ENCODE measurements around the gene TUT4.
A peak's percentile ranks its signal among the peaks of the same experiment; 100 is the strongest.

TUT4 gene

DNA sequence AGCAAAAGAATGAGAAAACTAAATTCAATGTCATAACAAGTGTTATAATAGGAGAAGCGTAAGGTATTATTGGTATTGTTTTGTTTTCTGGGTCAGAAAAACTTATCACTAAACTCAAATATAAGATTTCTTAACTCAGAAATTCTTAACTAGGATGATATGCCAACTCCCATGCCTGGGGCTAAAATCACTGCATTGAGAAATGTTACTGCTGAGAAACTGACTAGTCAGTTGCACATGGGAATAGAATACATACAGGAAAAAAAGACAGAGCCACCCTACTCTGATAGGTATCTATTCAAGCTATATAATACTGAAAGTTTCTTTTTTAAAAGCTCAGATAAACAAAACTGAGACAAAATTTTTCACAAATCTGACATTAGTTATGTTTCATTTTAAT is 92.2 kb downstream of the TUT4 start:
- no peak for DNase-seq (ENCODE audit: low spot score)

DNA sequence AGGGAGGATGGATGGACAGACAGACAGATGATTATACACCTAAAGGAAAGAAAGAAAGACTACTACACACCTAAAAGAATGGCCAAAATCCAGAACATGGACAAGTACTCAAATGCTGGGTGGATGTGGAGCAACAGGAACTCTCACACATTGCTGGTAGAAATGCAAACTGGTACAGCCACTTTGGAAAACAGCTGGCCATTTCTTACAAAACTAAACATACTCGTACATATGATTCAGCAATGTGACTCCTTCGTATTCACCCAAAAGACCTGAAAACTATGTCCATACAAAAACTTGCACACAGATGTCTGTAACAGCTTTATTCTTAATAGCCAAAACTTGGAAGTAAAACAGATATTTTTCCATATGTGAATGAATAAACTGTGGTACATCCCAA is 97.2 kb downstream of the TUT4 start:
- no peak for DNase-seq (ENCODE audit: low spot score)

DNA sequence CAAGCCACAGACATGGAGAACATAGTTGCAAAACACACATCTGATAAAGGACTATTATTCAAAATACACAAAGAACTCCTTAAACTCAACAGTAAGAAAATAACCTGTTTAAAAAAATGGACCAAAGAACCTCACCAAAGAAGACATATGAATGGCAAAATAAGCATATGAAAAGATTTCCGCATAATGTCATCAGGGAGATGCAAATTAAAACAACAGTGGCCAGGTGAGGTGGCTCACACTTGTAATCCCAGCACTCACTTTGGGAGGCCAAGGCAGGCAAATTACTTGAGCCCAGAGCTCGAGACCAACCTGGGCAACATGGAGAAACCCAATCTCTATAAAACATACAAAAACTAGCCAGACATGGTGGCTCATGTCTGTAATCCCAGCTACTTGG is 98.1 kb downstream of the TUT4 start:
- DNase-seq (ENCODE audit: low spot score) = no peak

DNA sequence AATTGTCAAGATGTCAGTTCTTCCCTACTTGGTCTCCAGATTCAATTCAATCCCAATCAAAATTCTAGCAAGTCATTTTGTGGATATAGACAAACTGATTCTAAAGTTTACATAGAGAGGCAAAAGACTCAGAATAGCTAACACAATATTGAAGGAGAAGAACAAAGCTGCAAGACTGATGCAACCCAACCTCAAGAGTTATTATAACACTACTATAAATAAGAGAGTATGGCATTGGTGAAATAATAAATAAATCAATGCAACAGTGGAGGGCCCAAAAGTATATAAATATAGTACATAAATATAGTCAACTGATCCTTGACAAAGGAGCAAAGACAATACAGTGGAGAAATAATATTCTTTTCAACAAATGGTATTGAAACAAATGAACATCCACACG is 98.8 kb downstream of the TUT4 start:
- no peak for DNase-seq (ENCODE audit: low spot score)

DNA sequence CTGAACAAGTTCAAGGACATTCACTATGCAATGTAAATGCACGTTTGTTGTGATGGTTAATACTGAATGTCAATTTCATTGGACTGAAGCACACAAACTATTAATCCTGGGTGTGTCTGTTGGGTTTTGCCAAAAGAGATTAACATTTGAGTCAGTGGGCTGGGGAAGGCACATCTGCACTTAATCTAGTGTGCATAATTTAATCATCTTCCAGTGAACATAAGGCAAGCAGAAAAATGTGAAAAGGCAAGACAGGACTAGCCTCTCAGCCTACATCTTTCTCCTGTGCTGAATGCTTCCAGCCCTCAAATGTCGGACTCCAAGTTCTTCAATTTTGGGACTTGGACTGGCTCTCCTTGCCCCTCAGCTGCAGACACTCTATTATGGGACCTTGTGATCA is 108.4 kb downstream of the TUT4 start:
- no peak for DNase-seq (ENCODE audit: low spot score)

DNA sequence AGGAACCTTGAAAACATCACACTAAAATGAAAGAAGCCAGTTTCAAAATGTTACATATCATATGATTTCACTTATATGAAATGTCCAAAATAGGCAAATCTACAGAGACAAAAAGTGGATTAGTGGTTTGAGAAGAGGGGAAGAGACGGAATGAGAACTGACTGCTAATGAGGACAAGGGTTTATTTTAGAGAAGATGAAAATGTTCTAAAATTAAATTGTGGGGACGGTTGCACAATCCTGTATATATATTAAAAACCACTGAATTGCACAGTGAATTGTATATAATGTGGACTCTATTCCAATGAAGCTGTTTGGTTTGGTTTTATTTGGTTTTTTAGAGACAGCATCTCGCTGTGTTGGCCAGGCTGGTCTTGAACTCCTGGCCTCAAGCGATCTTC is 112.9 kb downstream of the TUT4 start:
- DNase-seq (ENCODE audit: low spot score) = no peak

DNA sequence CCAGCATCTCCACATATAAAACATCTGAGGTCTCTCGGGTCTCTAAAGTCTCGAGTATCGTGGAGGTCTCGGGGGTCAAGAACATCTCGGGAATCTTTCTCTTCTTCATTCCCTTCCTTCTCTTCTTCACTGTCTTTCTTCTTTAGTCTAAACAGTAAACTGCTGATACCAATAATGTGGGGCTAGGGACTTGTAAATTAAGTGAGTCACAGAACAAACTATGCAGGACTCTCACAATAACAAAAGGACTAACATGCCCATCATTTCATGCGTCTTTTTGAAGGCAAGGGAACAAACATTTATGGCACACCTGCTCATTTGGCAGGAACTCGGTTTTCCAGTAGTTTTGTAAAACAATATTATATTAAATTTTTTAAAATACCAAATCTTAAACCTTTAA is 116.1 kb downstream of the TUT4 start:
- DNase-seq (ENCODE audit: low spot score) = no peak

DNA sequence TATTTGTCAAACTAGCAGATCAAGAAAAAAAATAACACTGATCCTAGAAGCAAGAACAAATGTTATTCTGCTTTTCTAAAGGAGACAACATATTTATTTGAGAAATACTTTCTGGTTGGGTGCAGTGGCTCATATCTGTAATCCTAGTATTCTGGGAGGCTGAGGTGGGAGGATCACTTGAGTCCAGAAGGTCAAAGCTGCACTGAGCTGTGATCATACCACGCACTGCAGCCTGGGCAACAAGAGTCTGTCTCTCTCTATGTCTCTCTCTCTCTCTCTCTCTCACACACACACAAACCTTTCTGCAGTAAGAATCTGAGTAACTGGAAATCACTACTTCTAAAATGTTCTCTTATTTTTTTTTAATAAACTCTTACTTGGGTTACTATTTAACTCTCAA is 117.2 kb downstream of the TUT4 start:
- no peak for DNase-seq (ENCODE audit: low spot score)

DNA sequence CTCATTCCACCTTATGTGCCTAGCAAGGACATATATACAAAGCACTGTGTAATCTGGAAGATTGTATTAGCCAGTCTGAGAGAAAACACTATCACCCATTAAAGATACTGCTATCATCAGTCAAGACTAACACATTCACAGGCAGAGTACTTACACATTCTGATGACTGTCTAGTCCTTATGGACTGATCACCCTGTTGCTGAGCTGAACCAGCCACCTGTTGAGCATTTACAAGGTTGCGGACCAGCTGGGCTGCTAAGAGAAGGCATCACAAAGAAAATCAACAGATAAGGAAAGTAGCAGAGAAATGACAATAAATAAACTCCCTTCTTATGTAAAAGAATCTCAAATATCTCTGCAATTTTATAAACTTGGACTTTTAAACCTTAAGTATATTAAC is 117.7 kb downstream of the TUT4 start:
- DNase-seq (ENCODE audit: low spot score) = no peak

DNA sequence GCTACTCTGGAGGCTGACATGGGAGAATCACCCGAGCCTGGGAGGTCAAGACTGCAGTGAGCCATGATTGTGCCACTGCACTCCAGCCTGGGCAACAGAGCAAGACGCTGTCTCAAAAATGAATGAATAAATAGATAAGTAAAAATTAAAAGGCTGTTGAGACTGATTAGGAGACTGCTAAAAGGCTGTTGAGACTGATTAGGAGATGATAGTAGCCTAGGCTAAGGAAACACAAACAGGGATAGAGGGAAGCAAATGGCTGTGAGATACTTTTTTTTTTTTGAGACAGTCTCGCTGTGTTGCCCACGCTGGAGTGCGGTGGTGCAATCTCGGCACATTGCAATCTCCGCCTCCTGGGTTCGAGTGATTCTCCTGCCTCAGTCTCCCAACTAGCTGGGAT is 120.1 kb downstream of the TUT4 start:
- no peak for DNase-seq (ENCODE audit: low spot score)

DNA sequence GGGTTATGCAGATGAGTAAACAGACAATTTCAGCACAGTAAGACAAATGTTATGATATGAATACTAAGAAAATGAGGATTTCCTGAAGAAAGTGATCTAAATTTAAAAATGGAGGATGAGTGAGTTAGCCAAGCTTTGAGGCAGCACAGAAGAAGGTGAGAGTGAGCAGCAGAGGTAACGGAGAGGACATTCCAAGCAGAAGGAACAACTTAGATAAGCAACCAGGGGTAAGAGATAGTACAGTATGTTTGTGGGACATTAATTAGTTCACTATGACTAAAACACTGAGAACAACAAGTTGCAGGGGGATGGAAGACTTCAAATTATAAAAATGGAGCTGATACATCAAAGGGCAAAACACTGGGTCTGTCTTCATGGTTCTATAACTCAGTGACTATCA is 125.7 kb downstream of the TUT4 start:
- no peak for DNase-seq (ENCODE audit: low spot score)

DNA sequence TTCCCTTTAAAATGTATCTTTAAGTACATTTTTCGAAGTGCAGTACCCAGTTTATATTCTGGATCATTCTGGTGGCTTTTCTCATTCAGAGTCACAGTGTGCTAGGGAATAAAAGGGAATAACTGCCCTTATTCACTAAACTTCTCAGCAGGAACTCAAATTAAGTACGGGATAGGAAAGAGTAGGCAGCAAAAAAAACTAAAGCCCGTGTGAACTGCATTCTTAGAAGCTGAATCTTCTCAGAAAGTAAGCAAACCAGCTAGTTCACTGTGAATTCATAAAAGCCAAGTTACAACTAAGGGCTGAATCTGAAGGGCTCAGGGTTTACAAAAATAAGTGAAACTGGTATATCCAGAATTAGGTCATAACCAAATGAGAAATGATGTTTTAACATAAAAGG is 126.5 kb downstream of the TUT4 start:
- no peak for DNase-seq (ENCODE audit: low spot score)

DNA sequence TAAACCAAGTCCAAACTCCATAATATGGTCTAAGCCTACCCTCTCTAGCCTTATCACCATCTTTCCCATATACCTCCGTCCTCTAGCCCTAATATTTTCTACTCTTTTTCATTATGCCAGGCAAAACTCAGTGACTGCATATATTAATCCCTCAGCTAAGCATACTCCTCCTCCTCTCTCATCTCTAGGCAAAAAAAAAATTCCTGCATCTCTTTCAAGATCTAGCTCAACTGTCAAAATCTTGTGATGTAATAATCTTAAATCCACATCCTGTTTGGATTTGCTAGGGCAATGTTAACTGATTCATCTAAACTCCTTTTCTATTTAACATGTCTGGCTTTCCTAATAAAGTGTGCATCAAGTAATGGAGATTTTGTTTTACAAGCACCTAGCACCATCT is 128.1 kb downstream of the TUT4 start:
- no peak for DNase-seq (ENCODE audit: low spot score)

DNA sequence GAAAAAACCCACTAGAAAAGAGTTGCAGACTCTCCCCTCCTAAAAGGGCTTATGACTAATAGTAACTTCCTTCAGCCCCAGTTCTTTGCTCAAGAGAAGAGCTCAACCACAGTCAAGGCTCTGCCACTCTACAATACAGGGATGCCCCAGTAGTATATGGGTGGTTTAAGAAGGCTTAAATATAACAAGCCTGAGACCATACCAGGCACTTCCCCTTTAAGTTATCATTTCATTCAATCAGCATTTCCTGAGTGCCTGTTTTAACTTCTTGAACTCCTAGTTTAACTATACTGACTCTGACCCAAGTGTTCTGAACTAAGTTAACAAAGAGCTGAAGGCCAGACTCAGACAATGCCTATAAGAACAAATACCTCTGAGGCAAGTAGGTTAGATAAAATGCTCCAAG is 128.7 kb downstream of the TUT4 start:
- DNase-seq (ENCODE audit: low spot score) = no peak

DNA sequence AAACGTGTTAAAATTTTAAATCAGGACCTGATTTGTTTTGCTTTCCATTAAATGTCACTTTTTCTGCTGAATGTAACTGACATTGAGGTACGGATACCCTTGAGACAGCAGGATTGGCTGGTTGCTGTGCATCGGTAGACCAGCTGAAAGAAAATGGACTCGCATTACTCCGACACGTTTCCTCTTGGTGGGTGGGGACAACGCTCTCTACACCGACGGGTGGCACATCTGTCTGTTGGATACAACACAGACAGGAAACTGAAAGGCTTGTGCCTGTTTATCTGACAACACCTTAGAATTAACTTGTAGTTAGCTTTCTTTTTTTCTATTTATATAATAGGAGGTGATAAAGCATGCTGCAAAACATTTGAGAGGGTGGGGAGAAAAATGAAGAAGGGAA is 129.1 kb downstream of the TUT4 start:
- no peak for DNase-seq (ENCODE audit: low spot score)

DNA sequence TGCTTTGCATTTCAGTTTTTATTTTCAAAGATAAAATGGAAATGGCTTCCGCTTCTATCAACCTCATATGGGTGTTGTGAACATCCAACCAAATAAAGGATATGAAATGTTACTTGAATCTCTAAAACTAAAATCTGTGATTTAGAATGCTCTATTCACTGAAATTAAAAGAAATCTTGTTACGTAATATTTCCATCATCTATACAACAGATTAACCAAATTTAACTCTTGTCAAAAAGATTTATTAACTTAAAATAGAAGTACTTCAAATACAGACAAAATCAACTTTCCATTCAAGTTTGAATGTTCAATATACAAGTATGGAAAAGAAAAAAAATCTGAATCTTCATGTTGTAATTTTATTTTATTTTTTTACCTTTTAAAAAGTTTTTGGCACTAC is 129.8 kb downstream of the TUT4 start:
- DNase-seq (ENCODE audit: low spot score) = no peak

DNA sequence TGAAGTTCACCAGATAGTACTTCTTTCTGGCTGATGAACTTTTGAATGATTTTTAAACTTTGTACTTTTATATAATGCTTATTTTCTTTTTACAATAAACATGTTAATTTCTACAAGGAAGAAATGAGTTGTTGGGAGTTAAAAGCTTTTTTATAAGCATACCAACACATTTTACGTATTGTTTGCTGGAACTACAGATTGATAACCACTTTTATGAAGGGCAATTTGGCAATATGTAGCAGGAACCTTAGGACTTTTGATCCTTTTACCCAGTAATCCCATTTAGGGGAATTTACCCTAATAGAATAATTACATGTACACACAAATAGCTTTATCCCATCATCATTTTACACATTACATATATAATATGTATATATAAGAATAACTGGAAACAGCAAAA is 132.2 kb downstream of the TUT4 start:
- no peak for DNase-seq (ENCODE audit: low spot score)

DNA sequence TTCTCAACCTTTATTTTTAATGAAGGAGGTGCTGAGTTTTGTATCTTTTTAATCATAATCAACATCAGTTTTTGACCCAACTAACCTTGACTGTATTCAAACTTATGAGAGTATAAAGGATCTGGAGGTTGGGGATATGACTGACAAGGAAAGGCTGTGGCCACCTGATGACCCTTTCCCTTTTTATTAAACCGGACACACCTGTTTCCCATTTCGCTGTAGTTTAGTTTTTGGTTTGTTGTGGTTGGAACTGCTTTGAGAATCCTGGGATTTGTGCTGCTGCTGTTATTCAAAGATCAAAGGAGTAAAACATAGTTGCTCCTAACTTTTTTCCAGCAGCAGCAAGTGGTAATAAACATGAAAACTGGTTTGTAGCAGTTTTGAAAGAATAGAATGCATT is 136.1 kb downstream of the TUT4 start:
- no peak for DNase-seq (ENCODE audit: low spot score)

DNA sequence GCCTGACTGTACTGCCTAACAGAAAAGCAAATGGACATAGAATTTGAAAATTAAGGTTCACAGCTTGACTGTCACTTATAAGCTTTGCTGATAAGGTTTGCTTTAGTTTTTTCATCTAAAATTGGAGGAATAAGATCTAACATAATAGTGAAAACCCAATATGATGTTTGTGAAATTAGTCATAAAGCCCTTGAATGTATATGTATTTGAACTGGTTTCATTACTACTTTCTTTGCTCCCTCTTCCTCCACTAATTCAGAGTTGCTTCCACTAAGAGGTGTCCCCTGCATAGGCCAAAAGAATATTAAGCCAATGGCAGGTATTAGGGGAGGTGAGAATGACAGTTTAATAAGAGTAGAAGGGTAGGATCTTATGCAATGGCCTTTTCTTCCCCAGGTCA is 137.9 kb downstream of the TUT4 start:
- no peak for DNase-seq (ENCODE audit: low spot score)

DNA sequence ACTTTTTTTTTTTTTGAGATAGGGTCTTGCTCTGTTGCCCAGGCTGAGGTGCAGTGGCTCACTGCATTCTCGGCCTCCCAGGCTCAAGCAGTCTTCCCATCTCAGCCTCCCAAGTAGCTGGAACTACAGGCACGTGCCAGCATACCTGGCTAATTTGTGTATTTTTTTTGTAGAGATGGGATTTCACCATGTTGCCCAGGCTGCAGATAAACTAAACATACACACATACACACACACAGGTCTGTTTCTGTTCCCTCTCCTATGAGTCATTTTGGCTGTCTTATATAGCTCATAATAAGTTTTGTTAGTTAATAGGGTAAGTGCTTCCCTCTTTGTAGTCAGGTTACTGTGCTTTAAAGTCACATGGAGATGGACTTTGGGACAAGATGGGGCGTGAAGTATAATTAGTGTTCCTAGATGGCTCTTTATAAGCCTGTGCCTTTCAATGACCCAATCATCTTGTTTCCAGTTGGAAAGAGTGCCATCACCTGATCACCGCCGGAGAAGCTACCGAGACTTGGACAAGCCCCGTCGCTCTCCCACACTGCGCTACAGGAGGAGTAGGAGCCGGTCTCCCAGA is 139.4 kb downstream of the TUT4 start:
- no peak for DNase-seq (ENCODE audit: low spot score)

DNA sequence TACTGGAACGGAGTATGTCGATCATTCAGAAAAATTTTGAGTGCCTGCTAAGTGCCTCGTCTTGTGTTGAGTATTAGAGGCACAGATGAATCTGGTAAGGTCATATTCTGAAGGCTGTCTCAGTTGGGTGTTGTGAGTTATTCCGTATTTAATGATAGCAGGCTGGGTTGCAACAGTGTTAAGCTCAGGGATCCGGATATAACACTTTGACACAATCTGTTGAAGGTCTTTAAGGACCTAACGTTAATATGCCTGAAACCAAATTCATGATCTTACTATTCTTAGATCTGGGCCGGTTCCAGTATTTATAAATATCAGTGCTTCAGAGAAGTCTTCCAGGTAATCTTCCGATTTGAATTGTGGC is 147.9 kb downstream of the TUT4 start:
- DNase-seq (ENCODE audit: low spot score) = no peak

DNA sequence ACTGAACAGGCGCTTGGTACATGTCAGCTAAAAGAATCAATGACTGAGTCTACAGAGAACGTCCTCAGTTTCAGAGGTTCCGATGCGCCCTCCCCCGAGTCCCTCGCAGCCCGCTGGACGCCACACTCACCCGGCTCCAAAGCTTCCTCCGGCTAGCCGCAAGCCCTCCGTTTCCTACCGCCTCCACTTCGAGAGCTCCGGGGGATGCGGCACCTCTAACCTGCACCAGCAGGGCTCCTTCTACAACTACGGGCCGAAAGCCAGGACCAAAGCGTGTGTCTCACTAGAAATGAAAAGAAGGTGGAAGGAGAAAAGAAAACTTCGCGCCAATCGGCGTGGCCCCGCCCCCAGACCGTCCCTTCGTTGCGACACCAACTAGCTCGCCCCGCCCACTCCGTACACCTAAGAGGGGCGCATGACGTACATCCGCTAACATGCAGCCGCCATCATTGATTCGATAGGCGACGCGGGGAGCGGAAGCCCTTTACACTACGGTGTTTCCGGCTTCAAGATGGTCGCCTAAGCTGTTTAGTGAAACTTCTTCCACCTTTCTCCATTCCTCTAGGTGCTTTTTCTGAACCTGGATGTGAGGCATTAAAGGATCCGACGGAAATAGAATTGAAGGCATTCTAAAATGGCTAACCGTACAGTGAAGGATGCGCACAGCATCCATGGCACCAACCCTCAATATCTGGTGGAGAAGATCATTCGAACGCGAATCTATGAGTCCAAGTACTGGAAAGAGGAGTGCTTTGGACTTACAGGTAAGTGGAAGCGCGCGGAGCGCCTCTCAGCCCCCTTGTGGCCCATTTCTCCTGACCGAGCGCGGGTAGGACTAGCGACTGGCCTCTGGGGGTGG is 148.5 kb downstream of the TUT4 start, which contains the start of the genes ORC1 and PRPF38A:
TSS of gene ORC1 (minus strand) at position 308 of the 859 bp plus-strand sequence. CDS start 2,200 bp downstream, outside the sequence.
TSS of gene PRPF38A (plus strand) at position 487 of the 859 bp plus-strand sequence. CDS start at position 635, 148 bp downstream.
- peak; percentile 93 for DNase-seq (ENCODE audit: low spot score)

DNA sequence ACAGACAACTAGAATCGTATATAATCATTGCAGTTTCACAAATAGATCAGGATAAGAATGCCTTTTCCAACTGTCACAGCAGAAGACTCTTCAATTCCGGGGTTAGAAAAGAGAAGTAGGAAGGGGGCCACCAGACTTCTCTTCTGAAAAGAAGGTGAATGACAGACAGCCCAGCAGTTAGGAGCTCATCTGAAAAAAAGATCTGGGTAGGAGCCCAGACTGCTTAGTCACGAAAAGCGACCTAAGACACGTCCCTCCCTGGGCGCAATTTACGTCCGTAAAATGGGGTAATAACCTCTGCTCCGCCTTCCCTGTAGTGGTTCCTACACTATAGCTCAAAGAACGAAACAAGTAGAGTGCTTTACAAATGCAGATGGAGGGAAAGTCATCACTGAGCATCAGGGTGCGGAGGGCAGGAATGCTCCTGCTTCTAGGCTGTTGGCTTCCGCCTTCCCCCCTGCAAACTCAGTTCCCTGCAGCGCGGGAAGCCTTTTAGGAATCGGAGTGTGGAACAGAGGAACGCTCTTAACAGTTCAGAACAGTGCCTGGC is 149.3 kb downstream of the TUT4 start:
- DNase-seq (ENCODE audit: low spot score) = no peak

DNA sequence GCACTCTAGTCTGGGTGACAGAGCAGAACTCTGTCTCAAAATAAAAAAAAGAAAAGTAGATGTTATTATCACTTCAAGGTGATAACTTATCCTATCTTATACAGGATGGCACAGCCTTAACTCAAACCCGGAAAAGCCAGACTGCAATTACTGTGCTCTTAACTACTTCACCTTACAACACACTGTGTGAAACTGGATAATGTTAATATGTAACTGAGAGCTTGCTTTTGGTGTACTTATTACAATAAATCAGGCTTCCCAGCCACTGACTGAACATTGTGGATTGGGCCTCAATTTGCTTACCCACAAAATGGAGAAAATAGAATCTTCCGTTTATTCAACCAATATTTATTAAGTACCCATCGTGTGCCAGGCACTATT is 150.0 kb downstream of the TUT4 start:
- no peak for DNase-seq (ENCODE audit: low spot score)
